ES-I3 (cell line): ENCODE data around the gene UBLCP1.
"Not testable (repeated sequence)": the region's sequence is repeated elsewhere in the genome, so short reads cannot be mapped to it uniquely, and the experiment has no call there.

Source experiments
- H3K36me3 ChIP-seq: 2 replicates; pipeline ENCODE4 v1.6.1; 2013; ENCODE audit warnings: mild to moderate bottlenecking, low read length, control low read depth, moderate library complexity; ENCODE audit not compliant: insufficient read depth
- H3K4me1 ChIP-seq: 2 replicates; pipeline ENCODE4 v1.6.1; 2013; ENCODE audit warnings: mild to moderate bottlenecking, control low read depth, low read length; ENCODE audit not compliant: insufficient read depth
- H3K9ac ChIP-seq: 2 replicates; pipeline ENCODE4 v1.6.1; 2013; ENCODE audit warnings: low read depth, mild to moderate bottlenecking, low read length, moderate library complexity
- H3K9me3 ChIP-seq: 2 replicates; pipeline ENCODE4 v1.6.1; 2013; ENCODE audit warnings: mild to moderate bottlenecking, low read length, moderate library complexity; ENCODE audit not compliant: control insufficient read depth, insufficient read depth

The UBLCP1 gene

GRCh38 chr5:159266764-159267163, 3.7 kb downstream of the UBLCP1 start:
- not testable (repeated sequence) for H3K9ac ChIP-seq, H3K36me3 ChIP-seq, H3K4me1 ChIP-seq, H3K9me3 ChIP-seq

- H3K36me3 ChIP-seq, result no peaks in the 10 kb centered on the region; the same call in 1 of the 2 replicates
- H3K9me3 ChIP-seq, result no peaks in the 10 kb centered on the region
- H3K9ac ChIP-seq, result no peak overlapping the region
- H3K4me1 ChIP-seq, result no peaks in the 10 kb centered on the region
Observed at GRCh38 chr5:159269723-159270122, 6.6 kb downstream of the UBLCP1 start.

GRCh38 chr5:159273923-159274322, 10.8 kb downstream of the UBLCP1 start:
- H3K4me1 ChIP-seq, result no peaks in the 10 kb centered on the region
- H3K9ac ChIP-seq, result no peak overlapping the region
- H3K9me3 ChIP-seq, result no peaks in the 10 kb centered on the region
- no peaks in the 10 kb centered on the region; the same call in 1 of the 2 replicates for H3K36me3 ChIP-seq

- Histone ChIP-seq H3K9me3 (no peaks in the 10 kb centered on the region), H3K9ac (no peak overlapping the region), H3K36me3 (peaks cover 5% of the 10 kb centered on the region; the same call in 1 of the 2 replicates), H3K4me1 (no peaks in the 10 kb centered on the region)
Observed at GRCh38 chr5:159274676-159275075, 11.6 kb downstream of the UBLCP1 start.

DNA sequence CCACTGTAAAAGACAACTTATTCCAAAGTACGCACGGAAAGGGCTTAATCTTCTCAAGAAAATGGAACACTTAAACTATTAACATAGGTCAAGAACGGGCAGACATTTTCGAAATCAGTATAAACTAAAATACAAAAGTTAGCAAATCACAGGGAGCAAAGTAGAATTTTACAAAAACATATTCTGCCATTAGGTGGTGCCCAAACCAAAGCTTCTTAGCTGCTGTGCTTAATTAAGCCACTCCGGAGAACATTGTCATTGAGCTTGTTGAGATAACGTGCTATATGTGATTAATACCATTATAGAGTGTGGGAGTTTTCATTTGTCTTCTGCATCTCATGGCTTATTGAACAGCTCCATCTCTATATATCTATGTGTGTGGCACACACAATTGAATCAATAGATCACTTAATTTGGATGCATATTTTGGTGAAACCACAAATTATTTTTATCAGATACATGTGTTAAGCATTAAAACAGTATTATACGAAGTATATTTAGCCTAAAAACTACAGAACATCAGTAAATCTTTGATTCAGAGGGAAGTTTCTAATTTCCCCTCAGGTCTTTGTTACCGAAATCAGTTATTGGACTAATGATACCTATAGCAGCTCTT, 23.4 kb downstream of the UBLCP1 start:
- Histone ChIP-seq H3K4me1 (no peaks in the 10 kb centered on the region), H3K9me3 (no peaks in the 10 kb centered on the region), H3K9ac (no peak overlapping the region), H3K36me3 (peaks cover under 1% of the 10 kb centered on the region; the same call in 1 of the 2 replicates)

- Histone ChIP-seq H3K36me3 (no peaks in the 10 kb centered on the region; the same call in 1 of the 2 replicates), H3K4me1 (no peaks in the 10 kb centered on the region), H3K9me3 (no peaks in the 10 kb centered on the region; the same call in 1 of the 2 replicates), H3K9ac (no peak overlapping the region)
Observed at GRCh38 chr5:159290741-159291140, 27.7 kb downstream of the UBLCP1 start.

DNA sequence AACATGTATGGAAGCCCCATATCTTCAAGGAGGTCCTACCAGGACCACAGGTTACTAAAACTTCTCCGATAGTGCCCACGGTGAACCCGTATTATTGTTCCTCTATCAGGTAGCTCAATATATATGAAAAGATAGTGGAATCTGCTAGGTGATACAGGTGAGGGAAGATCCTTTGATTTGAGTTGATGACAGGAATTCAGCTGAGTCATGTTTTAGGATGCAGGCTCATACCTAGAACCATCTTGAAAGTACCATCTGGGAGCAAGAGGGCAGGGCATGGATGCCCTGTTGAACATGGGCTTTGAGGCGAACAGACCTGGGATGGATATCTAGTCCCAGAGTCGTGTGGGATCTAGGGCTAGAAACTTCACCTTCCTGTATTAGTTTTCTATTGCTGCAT, 31.8 kb downstream of the UBLCP1 start:
- Histone ChIP-seq H3K9ac (no peak overlapping the region), H3K4me1 (no peaks in the 10 kb centered on the region), H3K9me3 (no peaks in the 10 kb centered on the region; the same call in none of the 2 replicates), H3K36me3 (no peaks in the 10 kb centered on the region; the same call in 1 of the 2 replicates)

DNA sequence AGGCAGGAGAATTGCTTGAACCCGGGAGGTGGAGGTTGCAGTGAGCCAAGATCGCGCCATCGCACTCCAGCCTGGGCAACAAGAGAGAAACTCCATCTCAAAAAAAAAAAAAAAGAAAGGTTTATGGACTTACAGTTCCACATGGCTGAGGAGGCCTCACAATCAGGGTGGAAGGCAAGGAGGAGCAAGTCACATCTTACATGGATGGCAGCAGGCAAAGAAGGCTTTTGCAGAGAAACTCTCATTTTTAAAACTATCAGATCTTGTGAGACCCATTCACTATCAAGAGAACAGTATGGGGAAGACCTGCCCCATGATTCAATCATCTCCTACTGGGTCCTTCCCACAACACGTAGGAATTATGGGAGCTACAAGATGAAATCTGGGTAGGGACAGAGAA, 34.2 kb downstream of the UBLCP1 start:
- not testable (repeated sequence) for H3K9ac ChIP-seq, H3K9me3 ChIP-seq, H3K4me1 ChIP-seq, H3K36me3 ChIP-seq

- Histone ChIP-seq H3K9me3 (peaks cover 3% of the 10 kb centered on the region), H3K4me1 (no peaks in the 10 kb centered on the region), H3K36me3 (no peaks in the 10 kb centered on the region), H3K9ac (no peak overlapping the region)
Observed at GRCh38 chr5:159301466-159301865, 38.4 kb downstream of the UBLCP1 start.

DNA sequence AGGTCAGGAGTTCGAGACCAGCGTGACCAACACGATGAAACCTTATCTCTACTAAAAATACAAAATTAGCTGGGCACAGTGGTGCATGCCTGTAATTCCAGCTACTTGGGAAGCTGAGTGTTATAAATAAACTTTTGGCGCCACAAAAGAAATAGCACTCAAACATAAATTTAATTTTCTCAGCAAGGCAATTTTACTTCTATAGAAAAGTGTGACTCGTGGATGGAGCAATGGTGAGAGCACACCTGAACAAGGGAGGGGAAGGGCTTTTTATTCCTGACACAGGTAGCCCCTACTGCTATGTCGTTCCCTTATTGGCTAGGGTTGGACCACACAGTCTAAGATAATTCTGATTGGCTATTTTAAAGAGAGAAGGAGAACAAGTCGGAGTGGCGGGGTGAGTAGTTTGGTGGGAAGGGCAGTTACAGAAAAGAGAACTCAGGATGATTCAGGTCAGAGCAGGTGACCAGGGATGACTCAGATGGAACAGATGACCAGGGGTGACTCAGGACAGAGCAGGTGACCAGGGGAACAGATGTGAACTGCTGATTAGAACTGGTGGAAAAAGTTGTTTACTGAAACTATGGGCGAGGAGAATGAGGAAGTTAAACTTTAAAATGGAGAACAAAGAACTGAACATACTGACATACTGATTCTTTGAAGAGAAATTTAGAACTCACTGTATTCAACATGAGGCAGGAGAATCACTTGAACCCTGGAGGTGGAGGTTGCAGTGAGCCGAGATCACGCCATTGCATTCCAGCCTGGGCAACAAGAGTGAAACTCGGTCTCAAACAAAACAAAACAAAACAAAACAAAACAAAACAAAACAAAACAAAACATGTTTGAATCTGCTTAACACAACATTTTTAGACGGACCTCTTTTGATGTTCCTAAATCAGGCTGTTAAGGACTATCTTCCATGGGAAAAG, 39.1 kb downstream of the UBLCP1 start:
- H3K9ac ChIP-seq, H3K9me3 ChIP-seq, H3K4me1 ChIP-seq, H3K36me3 ChIP-seq: not testable (repeated sequence)

DNA sequence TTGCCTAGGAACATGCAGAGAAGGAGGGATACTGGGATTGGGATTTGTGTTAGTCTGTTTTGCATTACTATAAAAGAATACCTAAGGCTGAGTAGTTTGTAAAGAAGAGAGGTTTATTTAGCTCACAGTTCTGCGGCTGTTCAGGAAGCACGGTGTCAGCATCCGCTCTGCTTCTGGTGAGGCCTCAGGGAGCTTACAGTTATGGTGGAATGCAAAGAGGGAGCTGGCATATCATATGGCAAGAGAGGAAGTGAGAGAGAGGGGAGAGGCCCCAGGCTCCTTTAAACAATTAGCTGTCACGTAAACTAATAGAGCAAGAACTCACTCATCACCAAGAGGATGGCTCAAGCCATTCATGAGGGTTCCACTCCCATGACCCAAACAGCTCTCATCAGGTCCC, 40.2 kb downstream of the UBLCP1 start:
- H3K9me3 ChIP-seq, result peaks cover 3% of the 10 kb centered on the region
- H3K36me3 ChIP-seq, result no peaks in the 10 kb centered on the region
- no peaks in the 10 kb centered on the region for H3K4me1 ChIP-seq
- no peak overlapping the region for H3K9ac ChIP-seq

- H3K9me3 ChIP-seq, result peaks cover 3% of the 10 kb centered on the region; the same call in 1 of the 2 replicates
- H3K36me3 ChIP-seq, result no peaks in the 10 kb centered on the region
- H3K9ac ChIP-seq, result no peak overlapping the region
- H3K4me1 ChIP-seq, result no peaks in the 10 kb centered on the region
Observed at GRCh38 chr5:159304961-159305595, 42.0 kb downstream of the UBLCP1 start.

GRCh38 chr5:159309689-159310433, 46.8 kb downstream of the UBLCP1 start:
- Histone ChIP-seq H3K36me3 (no peaks in the 10 kb centered on the region), H3K4me1 (no peaks in the 10 kb centered on the region), H3K9me3 (no peaks in the 10 kb centered on the region), H3K9ac (peak overlapping the region; percentile 41; the same call in 1 of the 2 replicates)

DNA sequence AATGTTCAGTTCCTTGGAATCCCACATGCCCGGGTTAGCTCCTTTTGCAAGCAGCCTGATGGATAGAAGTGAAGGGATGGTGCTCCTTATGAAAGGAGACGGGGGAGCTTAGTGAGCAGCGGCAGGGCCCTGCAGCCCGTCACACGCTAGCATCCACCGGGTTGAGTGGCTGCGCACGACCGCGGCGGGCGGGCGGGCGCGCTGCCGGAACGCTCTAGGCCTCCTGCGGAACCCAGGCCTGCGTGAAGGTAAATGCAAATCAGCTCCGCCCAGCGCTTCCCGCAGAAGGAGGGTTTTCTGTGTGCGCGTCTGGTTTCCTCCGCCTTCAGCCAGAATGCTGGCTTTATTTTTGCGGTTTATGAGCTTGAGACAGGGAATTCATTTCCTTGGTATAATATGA, 47.4 kb downstream of the UBLCP1 start:
- peak overlapping the region; percentile 41; the same call in 1 of the 2 replicates for H3K9ac ChIP-seq
- no peaks in the 10 kb centered on the region for H3K9me3 ChIP-seq
- H3K4me1 ChIP-seq, result no peaks in the 10 kb centered on the region
- no peaks in the 10 kb centered on the region for H3K36me3 ChIP-seq
